ENCODE data around the gene NIPSNAP2.

- no peak for TF ChIP-seq CTCF (IDR thresholded peaks at IDR 0.05; ENCODE audit: low read depth, low read length, poor library complexity, severe bottlenecking)
- TF ChIP-seq EZH2phosphoT487 (IDR thresholded peaks at IDR 0.05; ENCODE audit: borderline replicate concordance, low read length) = no peak
These were observed 83.9 kb downstream of the NIPSNAP2 start for GRCh38 chr7:56048245-56048644.

Measured in DOHH2 (cell line).